HG03108 (cell line): Measurements from ENCODE around the gene LEO1.

Experiments used
- ATAC-seq: cut with Tn5 transposase; IDR thresholded peaks from one replicate; pipeline ENCODE4 v1.9.1; 2021; ENCODE audit warnings: moderate library complexity; ENCODE audit not compliant: unreplicated experiment

Gene LEO1

DNA sequence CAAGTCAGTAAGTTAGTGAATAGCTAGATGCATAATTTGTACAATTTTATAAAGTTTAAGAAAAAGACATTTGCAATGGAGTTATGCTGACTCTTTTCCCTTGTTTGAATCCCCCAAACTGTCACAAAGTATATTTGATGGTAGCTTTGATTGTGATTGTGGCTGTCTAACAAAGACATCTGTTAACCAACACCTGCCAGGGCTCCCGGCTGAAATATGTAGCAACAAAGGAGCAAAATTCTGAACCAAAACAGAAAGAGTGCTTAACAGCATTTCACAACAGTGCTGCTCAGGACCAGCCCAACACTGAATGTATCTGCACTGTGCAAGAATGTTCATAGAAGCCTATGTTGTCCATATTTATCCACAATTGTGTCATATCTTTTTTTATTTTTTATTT lies 39.4 kb downstream of the LEO1 start:
- no peak for ATAC-seq

DNA sequence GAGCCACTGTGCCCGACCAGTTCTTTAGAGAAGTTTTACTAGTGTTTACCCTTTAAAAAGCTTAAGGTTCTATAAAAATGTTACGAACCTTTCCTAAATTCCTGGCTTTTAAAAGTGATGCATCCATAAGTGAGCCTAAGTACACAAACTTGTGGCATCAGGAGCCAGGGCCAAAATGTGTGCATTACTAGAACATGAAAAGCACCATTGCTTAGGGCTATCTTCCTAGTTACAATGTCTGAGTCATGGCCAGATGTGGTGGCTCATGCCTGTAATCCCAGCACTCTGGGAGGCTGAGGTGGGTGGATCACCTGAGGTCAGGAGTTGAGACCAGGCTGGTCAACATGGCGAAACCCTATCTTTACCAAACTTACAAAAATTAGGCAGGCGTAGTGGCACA lies 39.9 kb downstream of the LEO1 start:
- no peak for ATAC-seq

DNA sequence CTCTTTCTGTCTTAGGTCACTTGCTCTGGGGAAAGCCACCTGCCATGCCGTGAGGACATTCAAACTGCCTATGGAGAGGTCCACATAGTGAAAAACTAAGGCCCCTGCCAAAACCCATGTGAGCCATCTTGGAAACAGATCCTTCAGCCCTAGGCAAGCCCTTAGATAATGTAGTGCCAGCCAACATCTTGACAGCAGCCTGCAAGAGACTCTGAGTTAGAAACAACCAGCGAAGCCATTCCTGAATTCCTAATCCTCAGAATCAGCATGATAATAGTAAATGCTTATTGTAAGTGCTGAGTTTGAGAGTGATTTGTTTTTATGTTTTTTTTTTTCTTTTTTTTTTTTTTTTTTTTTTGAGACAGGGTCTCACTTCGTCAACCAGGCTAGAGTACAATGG lies 40.6 kb downstream of the LEO1 start:
- ATAC-seq = no peak

DNA sequence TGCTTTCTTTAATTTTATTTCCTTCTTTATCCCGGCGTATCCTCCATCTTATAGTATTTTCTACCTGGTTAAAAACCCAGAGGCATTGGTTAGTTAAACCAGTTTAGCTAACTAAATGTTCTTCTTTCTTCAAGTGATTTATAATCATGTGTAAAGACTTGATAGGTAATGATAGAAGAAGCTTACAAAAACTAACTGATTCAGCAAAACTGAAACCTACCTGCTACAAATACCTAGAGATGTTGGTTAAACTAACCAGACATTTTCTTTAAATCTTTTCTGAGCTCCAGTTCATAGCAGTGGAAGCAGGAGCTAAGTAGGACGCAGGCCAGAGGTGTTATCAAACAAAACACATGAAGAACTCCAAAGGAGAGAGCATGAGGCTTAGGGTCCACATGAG lies 44.8 kb downstream of the LEO1 start:
- no peak for ATAC-seq

DNA sequence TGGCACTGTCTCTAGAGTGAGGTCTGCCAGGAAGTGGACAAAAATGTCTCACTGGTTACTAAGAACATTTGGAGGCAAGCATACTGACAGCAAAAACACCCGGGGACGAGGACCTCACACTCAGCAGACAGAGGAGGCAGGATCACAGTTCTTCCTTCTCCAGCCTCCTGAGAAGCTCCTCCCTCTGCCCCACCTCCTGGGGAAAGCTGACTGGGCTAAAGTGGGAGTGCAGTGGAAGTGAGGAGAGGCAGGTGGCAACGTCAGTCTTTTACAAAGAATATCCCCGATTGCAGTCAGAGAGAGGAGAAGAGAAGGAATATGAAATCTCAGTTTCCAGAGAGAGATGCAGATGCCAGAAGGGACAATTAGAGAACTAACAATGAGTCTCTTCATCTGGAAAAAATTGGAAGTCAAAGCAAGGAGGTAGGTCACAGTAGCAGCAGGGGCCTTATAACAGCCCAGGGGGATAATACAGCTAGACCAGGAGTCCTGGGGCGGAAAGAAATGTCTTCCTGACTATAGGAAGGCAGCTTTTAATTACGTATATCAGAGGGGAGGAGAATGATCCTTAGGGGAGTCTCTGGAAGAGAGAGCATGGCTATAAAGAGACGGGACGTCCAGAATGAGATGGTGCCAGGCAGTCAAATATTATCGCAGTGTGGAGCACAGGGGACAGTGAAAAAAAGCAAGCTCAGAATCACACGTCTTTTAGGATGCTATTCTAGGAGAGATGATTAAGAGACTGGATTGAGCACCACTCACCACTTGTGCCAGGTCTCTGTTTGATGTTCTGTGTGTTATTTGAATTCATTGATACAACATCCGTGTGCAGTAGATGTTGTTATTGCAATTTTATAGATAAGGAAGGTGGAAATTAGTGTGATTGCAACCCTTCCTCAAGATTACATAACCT lies 47.2 kb downstream of the LEO1 start:
- ATAC-seq = no peak

DNA sequence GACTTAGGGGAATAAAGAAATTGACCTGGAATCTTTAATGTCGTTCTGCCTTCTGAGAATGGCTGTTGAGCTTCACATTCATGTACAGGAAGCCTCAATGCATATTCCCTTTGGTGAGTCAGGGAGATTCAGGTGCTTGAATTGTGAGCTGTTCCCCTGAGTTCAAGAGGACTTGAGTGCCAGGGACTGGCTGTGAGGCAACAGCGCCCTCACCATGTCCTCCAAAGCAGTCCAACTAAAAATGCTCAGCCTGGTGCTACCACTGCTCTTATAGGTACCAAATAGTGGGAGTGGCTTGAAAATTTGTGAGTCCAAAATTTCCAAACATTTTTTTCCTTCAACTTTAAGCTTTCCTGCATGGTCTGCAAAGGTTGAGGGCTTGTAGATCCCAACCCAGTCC lies 54.1 kb downstream of the LEO1 start:
- no peak for ATAC-seq

DNA sequence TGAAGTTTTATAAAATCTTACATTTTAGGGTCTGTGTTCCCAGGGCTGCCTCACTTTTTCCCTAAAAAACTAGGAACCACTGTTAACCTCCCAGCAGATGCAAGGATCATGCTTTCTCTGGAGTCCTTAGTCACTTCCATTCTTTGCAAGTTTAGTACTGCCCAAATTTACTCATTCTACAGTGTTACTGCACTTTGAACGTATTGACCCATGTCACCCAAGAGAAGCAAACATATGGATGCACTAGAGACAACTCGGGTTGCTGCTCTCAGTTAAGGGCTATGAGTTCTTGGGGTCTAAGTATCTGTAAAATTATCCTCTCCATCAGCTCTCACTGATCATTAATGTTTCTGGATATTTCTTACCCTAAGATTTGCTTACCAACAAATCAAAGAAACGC lies 59.0 kb downstream of the LEO1 start:
- no peak for ATAC-seq

DNA sequence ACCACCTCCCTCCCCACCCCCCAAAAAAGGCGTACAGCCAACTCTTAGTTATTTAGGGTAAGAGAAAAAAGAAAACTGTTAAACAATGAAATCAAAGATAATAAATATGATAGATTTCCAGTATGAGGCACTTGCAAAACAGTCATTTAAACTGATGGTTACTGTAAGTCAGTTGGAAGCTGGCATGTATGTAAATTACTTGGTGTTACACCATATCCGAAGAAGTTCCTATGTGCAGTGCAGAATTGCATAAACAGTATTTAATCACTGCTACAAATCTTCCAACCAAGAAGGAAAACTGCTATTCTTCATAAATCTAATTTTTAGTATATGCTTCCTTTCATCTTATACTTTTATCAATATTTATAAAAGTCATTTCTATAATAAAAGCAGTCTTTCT lies 62.0 kb downstream of the LEO1 start:
- ATAC-seq = no peak

DNA sequence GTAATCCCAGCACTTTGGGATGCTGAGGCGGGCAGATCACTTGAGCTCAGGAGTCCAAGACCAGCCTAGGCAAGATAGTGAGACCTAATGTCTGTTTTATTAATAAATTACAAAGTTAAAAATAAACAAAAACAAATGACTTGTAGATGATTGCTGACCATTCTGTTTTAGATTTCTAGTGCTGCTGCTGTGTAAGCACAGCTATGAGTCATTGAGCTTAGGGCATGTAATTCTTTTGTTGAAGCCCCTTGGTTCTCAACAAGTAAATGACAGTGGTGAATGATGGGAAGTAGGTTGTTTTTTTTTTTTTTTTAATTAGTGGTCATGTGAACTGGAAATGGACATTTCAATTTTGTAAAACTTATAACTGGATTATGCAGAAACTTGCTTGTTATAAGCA lies 63.3 kb downstream of the LEO1 start:
- ATAC-seq = no peak

DNA sequence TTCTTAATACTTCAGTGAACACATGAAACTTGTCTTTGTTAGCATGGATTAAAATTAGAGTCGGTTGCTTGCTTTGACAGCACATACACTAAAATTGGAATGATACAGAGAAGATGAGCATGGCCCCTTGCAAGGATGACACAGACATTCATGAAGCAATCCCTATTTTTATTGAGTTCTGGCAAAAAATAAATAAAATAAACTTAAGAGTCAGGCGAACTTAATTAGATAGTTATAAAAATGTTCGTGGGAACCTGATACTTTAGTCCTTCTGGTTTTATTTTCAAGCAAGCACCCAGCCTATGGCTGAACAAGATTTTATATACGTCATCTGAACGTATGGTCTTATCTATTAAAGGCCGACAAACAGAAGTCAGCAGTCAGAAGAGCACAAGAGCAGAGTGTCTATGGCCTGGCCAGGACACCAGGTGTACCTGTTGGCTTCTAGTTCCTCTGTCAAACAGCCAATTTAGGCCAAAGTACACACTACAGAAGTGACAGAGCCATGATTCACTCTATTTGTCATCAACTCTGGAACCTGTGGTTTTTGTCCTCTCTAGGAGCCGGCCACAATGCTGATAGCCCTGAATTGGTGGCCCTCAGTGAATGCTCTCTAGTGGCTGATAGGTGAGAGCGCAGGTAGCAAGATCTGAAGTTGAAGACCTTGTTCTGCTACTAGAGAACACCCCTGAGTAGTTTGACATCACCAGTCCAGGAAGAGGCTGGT lies 64.3 kb downstream of the LEO1 start:
- ATAC-seq = no peak

DNA sequence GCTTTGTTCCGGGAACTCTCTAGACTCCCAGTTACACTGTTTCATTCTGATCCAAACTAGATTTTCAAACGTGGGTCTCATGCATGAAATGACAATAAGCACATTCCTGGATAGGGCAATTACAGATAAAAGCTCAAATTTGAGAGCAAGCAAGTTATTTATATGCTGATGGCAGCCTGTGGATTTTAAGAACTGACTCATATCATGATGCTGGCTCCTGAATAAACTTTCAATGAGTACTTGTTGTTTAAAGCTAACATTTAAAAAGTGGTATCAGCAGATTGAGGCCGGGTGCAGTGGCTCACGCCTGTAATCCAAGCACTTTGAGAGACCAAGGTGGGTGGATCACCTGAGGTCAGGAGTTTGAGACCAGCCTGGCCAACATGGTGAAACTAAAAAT lies 66.6 kb downstream of the LEO1 start:
- ATAC-seq = no peak

DNA sequence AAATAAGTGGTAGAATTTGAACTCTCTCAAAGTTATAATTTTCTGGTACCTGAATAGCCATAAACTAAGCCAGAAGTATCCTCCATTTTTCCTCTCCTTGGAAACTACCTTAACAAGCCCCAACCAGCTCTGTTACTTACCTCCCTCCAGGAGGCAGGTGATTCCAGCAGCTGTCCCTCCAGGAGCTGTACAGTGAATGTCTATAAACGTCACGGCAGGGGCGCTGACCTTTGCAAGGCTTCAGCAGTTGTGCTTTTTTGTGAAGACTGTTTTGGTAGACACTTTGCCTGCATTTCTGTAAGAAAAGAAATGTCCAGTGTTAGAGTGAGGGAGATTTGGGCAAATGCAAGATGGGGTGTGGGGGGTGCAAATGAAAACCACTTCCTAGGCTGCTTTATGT lies 67.2 kb downstream of the LEO1 start:
- no peak for ATAC-seq

DNA sequence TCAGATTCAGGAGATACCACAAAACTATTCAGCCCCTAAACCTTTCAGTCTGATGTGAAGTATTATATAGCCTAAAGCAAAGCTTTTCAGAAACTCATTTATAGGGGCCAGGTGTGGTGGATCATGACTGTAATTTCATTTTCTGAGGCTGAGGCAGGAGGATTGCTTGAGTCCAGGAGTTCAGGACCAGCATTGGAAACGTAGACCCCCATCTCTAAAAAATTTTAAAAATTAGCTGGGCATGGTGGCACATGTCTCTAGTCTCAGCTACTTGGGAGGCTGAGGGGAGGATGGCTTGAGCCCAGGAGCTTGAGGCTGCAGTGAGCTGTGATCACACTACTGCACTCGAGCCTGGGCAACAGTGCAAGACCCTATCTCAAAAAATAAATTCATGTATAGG lies 82.1 kb downstream of the LEO1 start:
- ATAC-seq = no peak

DNA sequence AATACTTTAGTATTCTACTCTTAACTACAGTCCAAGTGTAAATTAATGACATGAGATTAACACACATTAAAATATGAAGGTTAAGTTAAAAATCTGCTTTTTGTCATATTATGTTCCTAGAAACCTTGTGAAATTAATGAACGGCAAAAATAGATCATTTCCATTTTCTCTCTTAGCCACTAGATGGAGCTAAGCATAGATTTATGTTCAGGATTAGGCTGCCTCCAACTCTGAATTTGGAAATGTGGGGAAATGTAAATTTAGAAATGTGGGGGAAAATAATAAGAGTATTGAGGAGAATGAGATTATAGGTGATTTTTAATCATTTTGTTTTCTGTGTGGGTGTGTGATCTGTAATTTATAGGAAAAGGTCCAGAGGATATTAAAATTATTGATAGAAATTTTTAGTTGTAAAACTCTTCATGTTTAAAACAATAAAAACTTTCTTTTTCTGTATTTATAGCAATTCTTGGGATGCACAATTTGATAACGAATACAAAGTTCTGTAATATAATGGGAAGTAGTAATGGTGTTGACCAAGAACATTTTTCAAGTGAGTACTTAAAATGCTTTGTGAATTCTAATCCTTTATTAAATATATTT lies 82.9 kb downstream of the LEO1 start:
- no peak for ATAC-seq
